NCI-H82 treated with DMSO at 0.1 percent for 48 hours (cell line): ENCODE results near the gene SFXN1.

Source experiments
- DNase-seq: peaks from one replicate; lab custom pipeline; 2025; ENCODE audit not compliant: unreplicated experiment; lab: John Stamatoyannopoulos, UW

Gene SFXN1

DNA sequence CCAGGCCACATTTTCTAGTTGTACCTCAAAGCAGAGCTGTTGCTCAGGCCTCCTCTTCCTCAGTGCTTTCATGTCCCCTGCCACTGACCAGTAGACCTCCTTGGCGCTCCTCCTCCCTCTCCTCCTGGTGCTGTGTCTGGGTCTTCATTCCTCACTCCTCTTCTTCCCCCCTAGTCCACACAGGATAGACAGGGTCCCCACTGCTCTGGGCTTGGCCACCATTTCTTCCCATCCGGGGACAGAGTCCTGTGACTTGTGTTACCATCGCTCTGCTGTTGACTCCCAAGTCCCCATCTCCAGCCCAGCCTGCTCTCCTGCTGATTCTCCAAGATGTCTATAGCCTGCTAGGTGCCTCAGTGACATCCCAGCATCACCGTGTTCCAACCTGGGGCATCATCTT, 91.3 kb downstream of the SFXN1 start:
- DNase-seq, result no peak

DNA sequence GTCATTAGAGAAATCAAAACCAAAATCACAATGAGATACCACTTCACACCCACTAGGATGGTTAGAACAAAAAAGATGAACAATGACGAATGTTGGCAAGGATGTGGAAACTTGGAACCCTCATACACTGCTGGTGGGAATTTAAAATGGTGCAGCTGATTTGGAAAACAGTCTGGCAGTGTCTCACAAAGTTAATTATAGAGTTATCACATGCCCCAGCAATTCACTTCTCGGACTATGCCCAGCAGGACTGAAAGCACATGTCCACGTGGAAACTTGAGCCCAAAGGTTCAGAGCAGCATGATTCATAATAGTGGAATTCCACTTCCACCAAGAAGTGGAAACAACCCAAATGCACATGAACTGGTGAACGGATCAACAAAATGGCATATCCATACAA, 94.5 kb downstream of the SFXN1 start:
- no peak for DNase-seq

DNA sequence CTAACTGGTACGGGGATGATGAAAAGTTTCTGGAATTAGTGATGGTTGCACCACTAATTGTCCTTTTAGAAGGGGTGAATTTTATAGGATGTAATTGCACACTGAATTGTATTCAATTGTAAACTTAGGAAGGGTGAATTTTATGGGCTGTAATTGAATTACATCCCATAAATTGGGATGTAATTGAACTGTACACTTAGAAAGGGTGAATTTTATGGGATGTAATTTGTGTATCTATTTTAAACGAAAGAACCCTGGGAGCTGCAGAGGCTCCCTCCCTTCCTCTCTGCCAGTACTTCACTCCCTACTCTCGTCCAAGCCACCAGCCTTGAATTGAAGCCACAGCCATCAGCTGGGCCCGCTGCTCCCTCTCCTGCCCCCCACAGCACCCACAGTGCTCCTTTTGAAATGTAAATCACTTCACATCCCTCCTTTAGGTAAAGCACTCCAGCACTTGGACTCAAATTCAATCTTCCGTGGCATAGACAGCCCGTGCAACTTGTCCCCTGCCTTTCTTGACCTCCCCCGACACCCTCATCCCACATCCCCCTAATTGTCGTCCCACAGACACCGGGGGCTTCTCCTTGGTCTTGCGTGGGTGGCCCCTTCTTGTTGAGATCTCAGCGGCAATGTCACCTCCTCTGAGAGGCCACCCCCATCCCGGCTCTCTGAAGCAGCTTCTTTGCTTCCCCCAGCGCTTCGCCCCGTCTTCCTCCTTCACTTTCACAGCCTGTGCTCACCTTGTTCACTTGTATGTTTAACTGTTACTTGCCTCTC, 95.3 kb downstream of the SFXN1 start:
- DNase-seq, result no peak

DNA sequence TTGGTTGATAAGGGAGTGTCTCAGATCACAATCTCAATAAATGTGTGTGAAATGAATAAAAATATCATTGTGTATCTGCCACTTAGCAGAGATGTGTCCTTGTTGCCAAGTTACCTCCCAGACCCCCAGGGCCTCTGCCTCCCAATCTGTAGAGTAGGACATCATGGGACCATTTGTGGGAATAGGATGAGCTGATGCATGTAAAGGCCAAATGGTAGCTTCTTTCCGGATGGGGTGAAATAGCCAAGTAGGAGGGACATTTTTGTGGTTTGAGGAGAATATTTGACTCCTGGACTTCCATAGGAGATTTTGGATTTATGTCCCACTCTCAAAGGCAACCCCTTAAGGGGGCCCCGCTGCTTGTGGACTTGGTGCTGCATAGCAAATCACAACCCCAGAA, 96.9 kb downstream of the SFXN1 start:
- no peak for DNase-seq

DNA sequence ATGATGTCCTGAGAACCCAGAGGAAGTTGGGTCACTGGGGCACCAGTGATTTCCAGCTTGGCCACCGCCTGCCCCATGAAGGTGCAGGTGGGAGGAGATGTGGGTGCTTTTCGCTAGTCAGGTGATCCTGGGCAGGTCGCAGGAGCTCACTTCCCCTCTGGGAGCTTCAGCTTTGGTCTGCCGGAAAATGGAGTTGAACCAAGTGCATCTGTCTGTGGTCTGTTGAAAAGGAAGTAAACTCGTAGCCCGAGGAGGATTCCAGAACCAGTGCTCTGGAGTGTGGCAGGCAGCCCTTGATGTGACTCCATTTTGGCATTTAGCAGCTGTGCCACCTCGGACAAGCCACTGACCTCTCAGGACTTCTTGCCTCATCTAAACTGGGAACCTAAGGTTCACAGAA, 97.7 kb downstream of the SFXN1 start:
- DNase-seq, result no peak

DNA sequence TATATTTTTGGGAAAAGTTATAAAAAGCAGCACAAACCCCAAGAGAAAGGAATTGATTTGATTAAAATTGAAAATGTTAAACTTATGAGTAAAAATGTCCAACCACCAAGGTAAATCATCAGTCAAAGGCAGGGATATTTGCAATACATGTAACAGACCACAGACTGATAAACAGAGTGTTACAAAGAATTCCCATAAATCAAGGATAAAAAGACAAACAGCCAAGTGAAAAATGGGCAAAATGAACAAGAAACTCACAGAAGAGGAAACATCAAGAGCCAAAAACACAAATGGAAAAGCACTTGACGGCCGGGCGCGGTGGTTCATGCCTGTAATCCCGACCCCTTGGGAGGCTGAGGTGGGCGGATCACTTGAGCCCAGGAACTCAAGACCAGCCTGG, 98.2 kb downstream of the SFXN1 start:
- no peak for DNase-seq
